Activated CD4-positive, alpha-beta T cell treated with anti-CD3 and anti-CD28 coated beads for 48 hours (primary cell): ENCODE measurements around the gene WWOX.

Experiments
- DNase-seq: peaks from one replicate; pipeline ENCODE4 v3.0.0-alpha.2; 2020

The WWOX gene

GRCh38 chr16:78446992-78447563 is 347.6 kb downstream of the WWOX start:
- no peak for DNase-seq

GRCh38 chr16:78448658-78449271 is 349.3 kb downstream of the WWOX start:
- no peak for DNase-seq

- DNase-seq, result no peak
Observed at GRCh38 chr16:78450255-78450654, 350.8 kb downstream of the WWOX start.

- DNase-seq, result no peak
Observed at GRCh38 chr16:78452025-78452555, 352.6 kb downstream of the WWOX start.

GRCh38 chr16:78455861-78456260 is 356.4 kb downstream of the WWOX start:
- no peak for DNase-seq

GRCh38 chr16:78458588-78458987 is 359.1 kb downstream of the WWOX start:
- no peak for DNase-seq

GRCh38 chr16:78460428-78460827 is 361.0 kb downstream of the WWOX start:
- DNase-seq, result no peak

GRCh38 chr16:78461087-78461486 is 361.6 kb downstream of the WWOX start:
- DNase-seq, result no peak

GRCh38 chr16:78461496-78462287 is 362.2 kb downstream of the WWOX start:
- DNase-seq, result no peak

- no peak for DNase-seq
Observed at GRCh38 chr16:78462288-78463208, 363.1 kb downstream of the WWOX start.

- no peak for DNase-seq
Observed at GRCh38 chr16:78463591-78463990, 364.1 kb downstream of the WWOX start.

- DNase-seq, result no peak
Observed at GRCh38 chr16:78464833-78465232, 365.4 kb downstream of the WWOX start.

- no peak for DNase-seq
Observed at GRCh38 chr16:78465730-78466129, 366.3 kb downstream of the WWOX start.

GRCh38 chr16:78469787-78470186 is 370.3 kb downstream of the WWOX start:
- no peak for DNase-seq

- DNase-seq, result no peak
Observed at GRCh38 chr16:78473031-78473699, 373.7 kb downstream of the WWOX start.

GRCh38 chr16:78474762-78475161 is 375.3 kb downstream of the WWOX start:
- DNase-seq, result no peak

GRCh38 chr16:78476615-78477014 is 377.2 kb downstream of the WWOX start:
- no peak for DNase-seq

- no peak for DNase-seq
Observed at GRCh38 chr16:78478267-78478861, 378.9 kb downstream of the WWOX start.

- no peak for DNase-seq
Observed at GRCh38 chr16:78479723-78480122, 380.3 kb downstream of the WWOX start.

GRCh38 chr16:78480588-78480987 is 381.1 kb downstream of the WWOX start:
- DNase-seq, result no peak

GRCh38 chr16:78483124-78483992 is 383.9 kb downstream of the WWOX start:
- no peak for DNase-seq
